Osteoblast (primary cell): ENCODE data around the gene PPP6R3. TPM values are rescaled to one million over a fixed set of nuclear protein-coding genes. Genes with fewer than 3 reads are reported as not detected.

Experiments
- DNase-seq: peaks from one replicate; pipeline ENCODE4 v3.0.0; 2011; ENCODE audit warnings: low spot score, mixed read lengths; ENCODE audit not compliant: insufficient read length; ENCODE audit errors: missing footprints
- H2AFZ ChIP-seq: 2 replicates; pipeline ENCODE4 v1.6.0; 2011; ENCODE audit warnings: mild to moderate bottlenecking, low read length
- H3K27ac ChIP-seq: 2 replicates; pipeline ENCODE4 v1.5.1; 2011; ENCODE audit warnings: mild to moderate bottlenecking, low read depth, low read length, moderate library complexity
- H3K27me3 ChIP-seq: 2 replicates; pipeline ENCODE4 v1.6.0; 2012; ENCODE audit warnings: mild to moderate bottlenecking, control low read depth, inconsistent platforms, low read length, moderate library complexity; ENCODE audit not compliant: insufficient read depth
- H3K36me3 ChIP-seq: 2 replicates; pipeline ENCODE4 v1.5.1; 2011; ENCODE audit warnings: mild to moderate bottlenecking, low read length, control low read depth, moderate library complexity; ENCODE audit not compliant: insufficient read depth
- H3K4me1 ChIP-seq: 2 replicates; pipeline ENCODE4 v1.5.1; 2011; ENCODE audit warnings: mild to moderate bottlenecking, low read length, control low read depth, moderate library complexity; ENCODE audit not compliant: insufficient read depth
- H3K4me2 ChIP-seq: 2 replicates; pipeline ENCODE4 v1.6.0; 2011; ENCODE audit warnings: mild to moderate bottlenecking, low read length; ENCODE audit not compliant: insufficient read depth
- H3K4me3 ChIP-seq: fragments of 200-600 bp; sonication (generic); 3 replicates; pipeline ENCODE4 v1.5.1; 2012; ENCODE audit warnings: mild to moderate bottlenecking, low read length, inconsistent platforms; ENCODE audit not compliant: insufficient read depth
- H3K79me2 ChIP-seq: 2 replicates; pipeline ENCODE4 v1.6.0; 2012; ENCODE audit warnings: mild to moderate bottlenecking, low read length, control low read depth, inconsistent platforms; ENCODE audit not compliant: insufficient read depth
- H3K9me3 ChIP-seq: 2 replicates; pipeline ENCODE4 v1.5.1; 2011; ENCODE audit warnings: low read depth, low read length, control low read depth
- H4K20me1 ChIP-seq: 2 replicates; pipeline ENCODE4 v1.6.0; 2012; ENCODE audit warnings: mild to moderate bottlenecking, low read length, control low read depth; ENCODE audit not compliant: insufficient read depth
- CTCF ChIP-seq: IDR thresholded peaks from 2 replicates; pipeline ENCODE4 v1.5.1; 2011; ENCODE audit warnings: mild to moderate bottlenecking, low read depth, low read length, moderate library complexity; ENCODE audit errors: extremely low read depth
- total RNA-seq: library from RNA; depleted of rRNA; stranded (reverse); fragments of >200 nt; gene quantifications from 2 replicates; pipeline ENCODE4 v1.2.3, GENCODE V29; 2012

The PPP6R3 gene
- total RNA-seq, 1 donor = 131 TPM

GRCh38 chr11:68528630-68529029 is 68.1 kb downstream of the PPP6R3 start:
- no peak for DNase-seq
- peaks cover 24% of the 10 kb centered on the region for H4K20me1 ChIP-seq

GRCh38 chr11:68531129-68531693 is 70.7 kb downstream of the PPP6R3 start:
- H3K79me2 ChIP-seq = peaks cover 98% of the 10 kb centered on the region
- no peaks in the 10 kb centered on the region for H3K9me3 ChIP-seq
- TF ChIP-seq CTCF = no peak
- H3K4me3 ChIP-seq = no peak overlapping the region
- no peaks in the 10 kb centered on the region for H3K4me1 ChIP-seq
- no peaks in the 10 kb centered on the region for H3K27me3 ChIP-seq
- H2AFZ ChIP-seq = no peak overlapping the region
- no peak overlapping the region for H3K4me2 ChIP-seq
- H3K27ac ChIP-seq = no peak overlapping the region
- peaks cover 27% of the 10 kb centered on the region for H3K36me3 ChIP-seq
- H4K20me1 ChIP-seq = peaks cover 29% of the 10 kb centered on the region
- no peak for DNase-seq

More at GRCh38 chr11:68528630-68529029, 68.1 kb downstream of the PPP6R3 start:
- H3K9me3 ChIP-seq = no peaks in the 10 kb centered on the region
- H2AFZ ChIP-seq = no peak overlapping the region
- peaks cover 34% of the 10 kb centered on the region for H3K36me3 ChIP-seq
- no peak for TF ChIP-seq CTCF
- no peak overlapping the region for H3K4me3 ChIP-seq
- H3K27ac ChIP-seq = no peak overlapping the region
- peaks cover 97% of the 10 kb centered on the region for H3K79me2 ChIP-seq
- H3K4me1 ChIP-seq = peaks cover 4% of the 10 kb centered on the region
- no peaks in the 10 kb centered on the region for H3K27me3 ChIP-seq
- H3K4me2 ChIP-seq = no peak overlapping the region

- no peak overlapping the region for H3K4me3 ChIP-seq
- peaks cover 27% of the 10 kb centered on the region for H4K20me1 ChIP-seq
- no peaks in the 10 kb centered on the region for H3K9me3 ChIP-seq
- H3K4me2 ChIP-seq = no peak overlapping the region
- peaks cover 18% of the 10 kb centered on the region for H3K36me3 ChIP-seq
- no peaks in the 10 kb centered on the region for H3K27me3 ChIP-seq
- H3K27ac ChIP-seq = no peak overlapping the region
- no peak for DNase-seq
- no peak overlapping the region for H2AFZ ChIP-seq
- TF ChIP-seq CTCF = no peak
- no peaks in the 10 kb centered on the region for H3K4me1 ChIP-seq
- H3K79me2 ChIP-seq = peaks cover 96% of the 10 kb centered on the region
Measured at GRCh38 chr11:68532727-68533369, 72.3 kb downstream of the PPP6R3 start.

- no peak for TF ChIP-seq CTCF
- H3K4me3 ChIP-seq = no peak overlapping the region
- H3K79me2 ChIP-seq = peaks cover 96% of the 10 kb centered on the region
- peaks cover 23% of the 10 kb centered on the region for H4K20me1 ChIP-seq
- H3K4me1 ChIP-seq = no peaks in the 10 kb centered on the region
- no peaks in the 10 kb centered on the region for H3K9me3 ChIP-seq
- H2AFZ ChIP-seq = no peak overlapping the region
- no peaks in the 10 kb centered on the region for H3K27me3 ChIP-seq
- DNase-seq = no peak
- peaks cover 14% of the 10 kb centered on the region for H3K36me3 ChIP-seq
- no peak overlapping the region for H3K27ac ChIP-seq
- no peak overlapping the region for H3K4me2 ChIP-seq
Measured at GRCh38 chr11:68533945-68534344, 73.4 kb downstream of the PPP6R3 start.
